Uterus (tissue), 4 donors: ENCODE results near the gene PAN3. TPM values are rescaled to one million over a fixed set of nuclear protein-coding genes. Genes with fewer than 3 reads are reported as not detected.
"Not testable (repeated sequence)": the region's sequence is repeated elsewhere in the genome, so short reads cannot be mapped to it uniquely, and the experiment has no call there.

Source experiments
- DNase-seq, 2 donors: peaks; one replicate each; pipeline ENCODE4 v3.0.0-alpha.2; 2019 to 2020
- H3K27ac ChIP-seq, 2 donors: fragments of 200-600 bp; sonication (generic); 1 replicate in 1 of 2; 2 replicates in 1 of 2; pipeline ENCODE4 v1.5.1; 2016 to 2018
- H3K27me3 ChIP-seq, 2 donors: fragments of 200-600 bp; sonication (generic); one replicate each; pipeline ENCODE4 v1.5.1; 2018 to 2019; ENCODE audit warnings: control low read depth in 1 of 2
- H3K36me3 ChIP-seq, 2 donors: fragments of 200-600 bp; sonication (generic); one replicate each; pipeline ENCODE4 v1.5.1; 2019; ENCODE audit warnings: control low read depth in 1 of 2
- H3K4me1 ChIP-seq, 2 donors: fragments of 200-600 bp; sonication (generic); one replicate each; pipeline ENCODE4 v1.5.1; 2018 to 2019; ENCODE audit warnings: control low read depth in 1 of 2
- H3K4me3 ChIP-seq, 2 donors: fragments of 200-600 bp; sonication (generic); 1 replicate in 1 of 2; 2 replicates in 1 of 2; pipeline ENCODE4 v1.5.1; 2018 to 2019; ENCODE audit warnings: mild to moderate bottlenecking in 1 of 2
- H3K9me3 ChIP-seq, 2 donors: fragments of 200-600 bp; sonication (generic); one replicate each; pipeline ENCODE4 v1.5.1; 2019; ENCODE audit warnings: control low read depth in 1 of 2
- CTCF ChIP-seq, 4 experiments: fragments of 200-600 bp in 2 of 4; fragments of 450-650 bp in 2 of 4; sonication (generic) in 2 of 4; IDR thresholded peaks; one replicate each; pipeline ENCODE4 v1.5.1; 2016 to 2019; ENCODE audit warnings: antibody characterized with exemption in 4 of 4, mild to moderate bottlenecking in 2 of 4, moderate library complexity in 1 of 4
- POLR2A ChIP-seq, 2 donors: fragments of 450-650 bp; IDR thresholded peaks; one replicate each; pipeline ENCODE4 v1.6.1; 2016; ENCODE audit warnings: antibody characterized with exemption in 2 of 2, mild to moderate bottlenecking in 1 of 2, moderate library complexity in 1 of 2
- intact Hi-C: fragments of 100-400 bp; cut with DNase I; formaldehyde crosslinking; loops from one replicate; pipeline ENCODE4 v1.15.1; 2023; ENCODE audit warnings: low total_unique reads
- total RNA-seq, 4 donors: library from RNA; depleted of rRNA in 3 of 4; stranded (reverse); fragments of >200 nt in 3 of 4; gene quantifications; one replicate each; pipeline versions ENCODE4 v1.1.0 to v1.2.4, GENCODE V29; 2014 to 2023
- donor health status: DM: yes; HTN: yes; CAD: no.

PAN3 gene
- total RNA-seq, 4 donors from 2014 or later, result 17.4 to 61.4 (median 48.2) TPM

GRCh38 chr13:28094306-28094705, 44.0 kb upstream of the PAN3 start:
- intact Hi-C loops, result no loop called here
- TF ChIP-seq POLR2A (IDR thresholded peaks at IDR 0.05), result no peak
- TF ChIP-seq CTCF (IDR thresholded peaks at IDR 0.05), result no peak
- peaks cover 0 to 16% of the 10 kb centered on the region in 2 donors for H3K27me3 ChIP-seq

GRCh38 chr13:28097503-28097902, 40.8 kb upstream of the PAN3 start:
- no peaks in the 10 kb centered on the region for H3K36me3 ChIP-seq
- TF ChIP-seq POLR2A (IDR thresholded peaks at IDR 0.05) (no peak), CTCF (IDR thresholded peaks at IDR 0.05) (no peak)
- H3K9me3 ChIP-seq, result no peaks in the 10 kb centered on the region
- no peak overlapping the region for H3K27ac ChIP-seq
- H3K4me3 ChIP-seq, result no peak overlapping the region
- intact Hi-C loops, result no loop called here
- H3K27me3 ChIP-seq, result peaks cover 4 to 32% of the 10 kb centered on the region in 2 donors
- H3K4me1 ChIP-seq, result peaks cover 0 to 6% of the 10 kb centered on the region in 2 donors
- DNase-seq, result no peak

More at GRCh38 chr13:28094306-28094705, 44.0 kb upstream of the PAN3 start:
- H3K4me3 ChIP-seq, result no peak overlapping the region
- H3K36me3 ChIP-seq, result no peaks in the 10 kb centered on the region
- no peaks in the 10 kb centered on the region for H3K4me1 ChIP-seq
- no peak for DNase-seq
- no peak overlapping the region for H3K27ac ChIP-seq
- no peaks in the 10 kb centered on the region for H3K9me3 ChIP-seq

- H3K4me3 ChIP-seq, result no peak overlapping the region
- H3K4me1 ChIP-seq, result peaks cover 0 to 6% of the 10 kb centered on the region in 2 donors
- peaks cover 4 to 32% of the 10 kb centered on the region in 2 donors for H3K27me3 ChIP-seq
- H3K27ac ChIP-seq, result no peak overlapping the region
- intact Hi-C loops, result no loop called here
- no peak for TF ChIP-seq POLR2A (IDR thresholded peaks at IDR 0.05)
- no peak for TF ChIP-seq CTCF (IDR thresholded peaks at IDR 0.05)
- DNase-seq, result no peak
- H3K9me3 ChIP-seq, result no peaks in the 10 kb centered on the region
- H3K36me3 ChIP-seq, result no peaks in the 10 kb centered on the region
Measured at GRCh38 chr13:28099396-28100149, 38.8 kb upstream of the PAN3 start.

- Histone ChIP-seq H3K9me3 (no peaks in the 10 kb centered on the region), H3K4me3 (no peak within 1 kb of the TSS), H3K27me3 (peaks cover 4 to 31% of the 10 kb centered on the region in 2 donors), H3K36me3 (no peaks in the 10 kb centered on the region), H3K4me1 (peaks cover 0 to 6% of the 10 kb centered on the region in 2 donors), H3K27ac (no peak within 1 kb of the TSS)
- intact Hi-C loops, result no loop called here
- TF ChIP-seq CTCF (IDR thresholded peaks at IDR 0.05), result no peak
- TF ChIP-seq POLR2A (IDR thresholded peaks at IDR 0.05), result no peak
- DNase-seq, result no peak
Measured at GRCh38 chr13:28100150-28101121, 37.9 kb upstream of the PAN3 start, which contains the start of gene FLT3. FLT3 (minus strand) TSS chr13:28100576; CDS start chr13:28100510, 66 bp downstream.

GRCh38 chr13:28101886-28102285, 36.5 kb upstream of the PAN3 start:
- intact Hi-C loops, H3K4me1 ChIP-seq: not testable (repeated sequence)

More at GRCh38 chr13:28101886-28102285, 36.5 kb upstream of the PAN3 start:
- not testable (repeated sequence) for DNase-seq, H3K27ac ChIP-seq, H3K9me3 ChIP-seq, H3K36me3 ChIP-seq, H3K4me3 ChIP-seq
- H3K27me3 ChIP-seq, result peaks cover 4 to 27% of the 10 kb centered on the region in 2 donors
